ENCODE results near the gene HIBCH. TPM values are rescaled to one million over a fixed set of nuclear protein-coding genes. Genes with fewer than 3 reads are reported as not detected.

HIBCH gene
- total and polyA plus RNA-seq, 2 of the 4 experiments (the other 2 are of a cell fraction), result 8.8 to 11.9 TPM

DNA sequence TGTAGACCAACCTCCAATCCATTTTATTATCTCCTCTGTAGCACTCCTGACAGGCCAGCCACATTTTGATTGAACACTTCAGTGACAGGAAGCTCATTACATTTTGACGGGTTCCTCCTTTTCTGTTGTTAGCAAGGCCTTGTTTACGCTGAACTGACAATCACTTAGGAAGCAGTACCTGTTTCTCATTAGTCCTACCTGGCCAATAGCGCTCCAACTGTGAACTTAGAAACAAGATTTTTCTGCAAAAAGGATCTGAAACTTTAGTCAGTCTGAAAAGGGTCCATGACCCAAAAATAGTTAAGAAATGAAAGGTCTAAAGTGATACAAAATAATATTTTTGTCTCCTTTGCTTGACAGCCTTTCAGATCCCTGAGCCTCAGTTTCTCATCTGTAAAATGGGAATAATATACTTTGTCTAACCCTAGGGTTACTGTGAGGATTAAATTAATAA lies 137.5 kb downstream of the HIBCH start:
- DNase-seq (no peak), ATAC-seq (ENCODE audit: low read depth) (no peak)
- Histone ChIP-seq H3K9me3 (ENCODE audit: control insufficient read depth, insufficient read depth, low read length) (no peaks in the 10 kb centered on the region), H4K20me1 (ENCODE audit: insufficient read depth, low read length) (no peaks in the 10 kb centered on the region), H3K14ac (replicated peaks; ENCODE audit: low read depth, low read length) (no peak overlapping the region), H3K56ac (ENCODE audit: extremely low read depth, insufficient read depth, low read length) (no peak overlapping the region), H3K27me3 (ENCODE audit: control insufficient read depth, insufficient read depth, low read length) (no peaks in the 10 kb centered on the region; the same call in 1 of the 2 replicates), H4K5ac (ENCODE audit: low read depth, low read length) (no peak overlapping the region), H4K91ac (ENCODE audit: insufficient read depth, low read depth, low read length) (no peak overlapping the region), H2BK20ac (ENCODE audit: low read depth, low read length) (no peak overlapping the region), H3K23ac (ENCODE audit: low read depth, low read length) (no peak overlapping the region), H3K18ac (ENCODE audit: low read depth, low read length) (no peak overlapping the region), H3K4me3 (ENCODE audit: insufficient read depth, low read depth, low read length) (no peak overlapping the region), H3K4ac (ENCODE audit: low read depth, low read length) (no peak overlapping the region), H2AK5ac (ENCODE audit: low read depth, low read length) (no peak overlapping the region), H3K36me3 (ENCODE audit: control insufficient read depth, insufficient read depth, low read length) (no peaks in the 10 kb centered on the region), H4K8ac (ENCODE audit: low read depth in 2 of 2, low read length in 2 of 2) (no peak overlapping the region), H2AK9ac (replicated peaks; ENCODE audit: low read depth, low read length, poor library complexity) (no peak overlapping the region), H3K9ac (ENCODE audit: low read depth, low read length) (no peak overlapping the region), H2AFZ (replicated peaks; ENCODE audit: low read length, poor library complexity) (no peak overlapping the region), H3K4me1 (ENCODE audit: control insufficient read depth, insufficient read depth, low read length) (no peaks in the 10 kb centered on the region), H2BK5ac (ENCODE audit: low read depth, low read length, poor library complexity, severe bottlenecking) (no peak overlapping the region), H3K4me2 (ENCODE audit: low read depth, low read length) (no peak overlapping the region), H2BK15ac (ENCODE audit: low read depth, low read length) (no peak overlapping the region), H2BK120ac (ENCODE audit: low read depth, low read length) (no peak overlapping the region), H3K27ac (ENCODE audit: insufficient read depth, low read length) (no peak overlapping the region), H3K79me1 (ENCODE audit: low read depth in 1 of 2, low read length in 2 of 2) (no peaks in the 10 kb centered on the region), H3K9me1 (ENCODE audit: insufficient read depth, low read length) (no peaks in the 10 kb centered on the region)
- BruUV-seq (replicated peaks), result no TSS peak
- in situ Hi-C loops (cut with MboI; ENCODE audit: low sequenced_read_pairs) (no loop called here), dilution Hi-C loops (cut with HindIII; ENCODE audit: low sequenced_read_pairs, unreplicated experiment) (no loop called here), intact Hi-C loops (cut with micrococcal nuclease) (no loop called here)
- CTCF ChIA-PET, result no interaction called here
- 56% methylated on average over 1 of the region's 3 CpGs; no CpG with 5 or more reads in 1 of the 2 experiments for WGBS, 2 experiments (ENCODE audit: extremely low coverage in 2 of 2, insufficient read length in 1 of 2)
- TF ChIP-seq CTCF (conservative IDR thresholded peaks at IDR 0.05; ENCODE audit: low read depth, low read length), result no peak
- no peak for TF ChIP-seq USF2 (IDR thresholded peaks at IDR 0.05; ENCODE audit: low read depth, low read length)
- no peak for TF ChIP-seq CHD1 (IDR thresholded peaks at IDR 0.05; ENCODE audit: low read depth, low read length)
- TF ChIP-seq ELK1 (IDR thresholded peaks at IDR 0.05; ENCODE audit: borderline replicate concordance, low read depth, low read length), result no peak
- no peak for TF ChIP-seq RAD21 (IDR thresholded peaks at IDR 0.05; ENCODE audit: low read length)
- no peak for TF ChIP-seq POLR2A (IDR thresholded peaks at IDR 0.05; ENCODE audit: low read depth, low read length)
- TF ChIP-seq FOS (IDR thresholded peaks at IDR 0.05; ENCODE audit: low read depth, low read length), result no peak
- TF ChIP-seq CEBPB (IDR thresholded peaks at IDR 0.05; ENCODE audit: low read depth, low read length), result no peak
- no peak for TF ChIP-seq NFE2L2 (IDR thresholded peaks at IDR 0.05; ENCODE audit: low read depth, low read length)
- TF ChIP-seq SMC3 (IDR thresholded peaks at IDR 0.05; ENCODE audit: low read depth, low read length), result no peak
- POLR2A ChIA-PET (ENCODE audit: unreplicated experiment), result no interaction called here
